HG03135 (cell line): ENCODE data around the gene SAA2.
"Not testable (repeated sequence)": the region's sequence is repeated elsewhere in the genome, so short reads cannot be mapped to it uniquely, and the experiment has no call there.

ENCODE experiments used
- ATAC-seq: cut with Tn5 transposase; IDR thresholded peaks from one replicate; pipeline ENCODE4 v1.9.1; 2021; ENCODE audit warnings: mild to moderate bottlenecking, moderate library complexity; ENCODE audit not compliant: unreplicated experiment

Gene SAA2

GRCh38 chr11:18203723-18204122 lies 44.7 kb downstream of the SAA2 start:
- no peak for ATAC-seq

- ATAC-seq, result not testable (repeated sequence)
Measured at GRCh38 chr11:18197738-18198137, 50.7 kb downstream of the SAA2 start.

GRCh38 chr11:18196532-18196931 lies 51.9 kb downstream of the SAA2 start:
- ATAC-seq, result no peak
